MV-4-11 (cell line): ENCODE measurements around the gene QRICH2.
"Not testable (repeated sequence)": the region's sequence is repeated elsewhere in the genome, so short reads cannot be mapped to it uniquely, and the experiment has no call there.

ENCODE experiments used
- DNase-seq: peaks from one replicate; lab custom pipeline; 2025; lab: John Stamatoyannopoulos, UW

The QRICH2 gene

DNA sequence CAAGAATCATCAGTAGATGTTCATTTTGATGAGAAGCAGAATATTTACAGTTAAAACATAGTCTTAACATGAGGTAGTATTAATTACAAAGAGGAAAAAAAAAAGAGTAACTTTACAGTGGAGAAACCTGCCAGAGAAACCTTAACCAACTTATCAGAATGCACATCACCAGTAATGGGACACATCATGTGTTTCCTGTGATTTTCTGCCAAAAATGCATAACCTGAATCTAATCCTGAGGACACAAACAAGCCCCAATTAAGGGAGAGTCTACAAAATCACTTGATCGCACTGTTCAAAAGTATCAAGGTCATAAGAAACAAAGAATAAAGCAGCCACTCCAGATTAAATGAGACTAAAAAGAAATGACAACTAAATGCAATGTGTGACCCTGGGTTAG is 18.2 kb upstream of the QRICH2 start:
- no peak for DNase-seq

DNA sequence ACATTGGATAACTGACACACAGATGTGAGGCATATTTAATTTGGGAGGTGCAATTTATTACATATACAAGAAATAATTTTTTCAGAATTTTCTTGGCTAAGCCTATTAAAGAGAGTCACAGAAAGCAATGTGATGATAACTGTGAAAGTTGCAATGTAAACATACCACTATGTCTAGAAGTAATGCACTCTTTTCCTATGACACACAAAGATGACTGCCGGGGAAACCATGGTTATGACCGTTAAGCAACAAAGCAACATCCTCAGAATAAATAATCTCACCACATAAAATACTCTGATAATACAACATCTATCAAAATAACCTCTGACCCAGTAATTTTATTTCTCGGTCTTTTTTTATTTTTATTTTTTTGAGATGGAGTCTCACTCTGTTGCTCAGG is 10.5 kb upstream of the QRICH2 start:
- DNase-seq: no peak

DNA sequence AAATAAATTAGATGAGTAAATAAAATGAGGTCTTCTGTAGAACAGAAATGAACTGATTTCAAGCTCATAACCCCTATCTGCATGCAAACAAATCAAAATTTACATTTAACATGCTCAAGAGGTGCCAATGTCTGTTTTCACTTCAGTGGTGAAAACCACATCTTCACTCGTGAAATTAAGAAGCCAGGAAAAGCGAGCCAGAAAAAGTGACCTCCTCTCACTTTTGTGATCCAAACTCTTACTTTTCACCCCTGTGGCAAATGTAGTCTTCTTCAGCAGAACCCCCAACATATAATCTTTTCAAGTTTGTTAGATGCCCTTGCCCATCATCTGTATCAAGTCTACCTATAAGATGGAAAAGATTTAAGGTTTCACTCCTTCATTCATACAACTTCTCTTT is 9.5 kb upstream of the QRICH2 start:
- DNase-seq: no peak

DNA sequence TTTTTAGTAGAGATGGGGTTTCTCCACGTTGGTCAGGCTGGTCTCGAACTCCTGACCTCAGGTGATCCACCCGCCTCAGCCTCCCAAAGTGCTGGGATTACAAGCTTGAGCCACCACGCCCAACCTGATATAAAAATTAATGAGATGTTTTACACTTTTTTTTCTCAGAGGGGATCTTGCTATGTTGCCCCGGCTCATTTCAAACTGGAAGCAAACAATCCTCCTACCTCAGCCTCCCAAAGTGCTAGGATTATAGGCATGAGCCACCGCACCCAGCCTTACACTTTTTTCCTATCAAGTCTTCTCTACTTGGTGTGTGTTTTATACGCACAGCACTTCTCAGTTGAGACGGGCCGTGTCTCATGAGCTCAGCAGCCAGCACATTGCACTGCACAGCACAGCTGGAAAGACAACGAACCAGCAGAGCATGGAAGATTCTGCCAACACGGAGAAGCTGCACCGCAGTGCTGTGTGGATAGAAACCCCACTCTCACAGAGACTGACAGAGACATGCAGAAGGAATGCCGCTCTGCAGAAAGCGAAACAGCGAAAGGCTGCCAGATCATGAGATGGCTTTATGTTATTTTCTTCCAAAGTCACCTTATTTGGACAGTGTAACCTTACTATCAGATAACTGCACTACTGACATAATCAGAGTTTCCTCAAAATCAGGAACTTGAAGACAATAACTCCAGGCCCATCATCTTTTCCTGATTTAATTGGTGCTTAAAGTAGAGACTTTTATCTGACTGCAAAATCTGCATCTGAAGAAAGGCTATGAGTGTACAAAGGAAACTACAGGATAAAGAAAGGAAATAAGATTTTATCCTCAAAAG is 6.5 kb upstream of the QRICH2 start:
- no peak for DNase-seq

DNA sequence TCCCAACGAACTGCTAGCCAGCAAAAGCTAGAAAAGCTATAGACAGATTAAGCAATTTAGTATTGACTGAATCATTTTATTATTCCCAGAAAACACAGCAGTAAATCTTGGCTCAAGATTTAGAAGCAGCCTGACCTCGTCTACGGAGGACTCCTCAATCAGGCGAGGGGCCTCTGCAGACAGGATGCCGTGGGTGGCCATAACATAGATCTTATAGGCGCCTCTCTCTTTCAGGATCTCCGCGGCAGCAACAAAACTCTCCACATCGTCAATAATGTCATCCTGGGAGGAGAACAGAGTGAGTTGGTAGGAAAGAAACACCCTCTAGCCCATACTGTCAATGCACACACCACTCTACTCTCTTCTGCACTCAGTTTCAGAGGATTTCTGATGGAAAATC is 4.7 kb upstream of the QRICH2 start:
- no peak for DNase-seq

DNA sequence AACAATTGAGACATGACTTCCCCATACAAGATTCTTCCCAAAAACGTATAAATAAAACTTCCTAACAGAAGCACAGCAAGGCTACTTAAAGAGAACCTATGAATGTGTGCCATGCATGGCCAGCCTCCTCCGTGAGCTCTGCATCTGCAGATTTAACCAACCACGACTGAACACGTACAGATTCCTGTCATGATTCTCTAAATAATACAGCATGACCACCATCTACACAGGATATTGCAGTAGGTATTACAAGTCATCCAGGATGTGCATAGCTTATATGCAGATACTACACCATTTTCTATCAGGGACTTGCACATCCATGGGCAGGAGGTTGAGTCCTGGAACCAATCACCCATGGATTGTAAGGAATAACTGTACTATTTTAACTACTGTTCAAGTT is 1.4 kb upstream of the QRICH2 start:
- no peak for DNase-seq

DNA sequence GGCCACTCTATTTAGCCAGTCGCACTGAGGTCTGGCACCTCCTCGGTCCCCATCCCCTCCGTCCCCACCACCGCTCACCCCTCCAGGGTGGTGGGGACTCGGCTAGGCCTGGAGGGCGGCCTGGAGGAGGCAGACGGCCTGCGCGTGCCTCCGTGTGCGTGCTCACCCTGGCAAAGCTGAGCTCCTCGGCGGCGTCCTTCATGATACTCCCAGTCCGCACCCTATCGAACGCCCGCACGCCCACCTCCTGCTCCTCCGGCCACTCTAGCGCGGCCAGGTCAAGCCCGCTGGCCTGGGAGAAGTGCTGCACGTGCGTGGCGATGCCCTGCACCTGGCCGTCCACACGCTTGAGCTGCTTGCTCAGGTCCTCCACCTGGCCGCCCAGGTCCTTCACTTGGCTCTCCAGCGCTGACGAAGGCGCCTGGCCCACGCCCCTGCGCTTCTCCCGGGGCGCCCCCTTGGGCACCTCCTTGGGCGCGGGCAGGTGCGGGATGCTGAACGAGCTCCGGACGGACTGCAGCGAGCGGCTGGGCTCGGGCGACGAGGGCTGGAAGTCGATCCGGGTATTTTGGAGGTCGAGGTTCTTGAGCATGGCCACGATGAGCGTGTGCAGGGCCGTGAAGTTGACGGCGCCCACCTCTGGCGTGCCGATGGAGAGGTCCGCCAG is 644 bp downstream of the QRICH2 start:
- no peak for DNase-seq

DNA sequence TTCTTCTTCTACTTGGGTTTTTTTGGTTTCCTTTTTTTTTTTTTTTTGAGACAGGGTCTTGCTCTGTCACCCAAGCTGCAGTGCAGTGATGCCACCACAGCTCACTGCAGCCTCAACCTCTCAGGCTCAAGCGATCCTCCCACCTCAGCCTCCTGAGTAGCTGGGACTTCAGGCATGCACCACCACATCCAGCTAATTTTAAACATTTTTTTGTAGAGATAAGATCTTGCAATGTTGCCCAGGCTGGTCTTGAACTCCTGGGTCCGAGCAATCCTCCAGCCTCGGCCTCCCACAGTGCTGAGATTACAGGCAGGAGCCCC is 3.0 kb downstream of the QRICH2 start:
- DNase-seq: not testable (repeated sequence)

DNA sequence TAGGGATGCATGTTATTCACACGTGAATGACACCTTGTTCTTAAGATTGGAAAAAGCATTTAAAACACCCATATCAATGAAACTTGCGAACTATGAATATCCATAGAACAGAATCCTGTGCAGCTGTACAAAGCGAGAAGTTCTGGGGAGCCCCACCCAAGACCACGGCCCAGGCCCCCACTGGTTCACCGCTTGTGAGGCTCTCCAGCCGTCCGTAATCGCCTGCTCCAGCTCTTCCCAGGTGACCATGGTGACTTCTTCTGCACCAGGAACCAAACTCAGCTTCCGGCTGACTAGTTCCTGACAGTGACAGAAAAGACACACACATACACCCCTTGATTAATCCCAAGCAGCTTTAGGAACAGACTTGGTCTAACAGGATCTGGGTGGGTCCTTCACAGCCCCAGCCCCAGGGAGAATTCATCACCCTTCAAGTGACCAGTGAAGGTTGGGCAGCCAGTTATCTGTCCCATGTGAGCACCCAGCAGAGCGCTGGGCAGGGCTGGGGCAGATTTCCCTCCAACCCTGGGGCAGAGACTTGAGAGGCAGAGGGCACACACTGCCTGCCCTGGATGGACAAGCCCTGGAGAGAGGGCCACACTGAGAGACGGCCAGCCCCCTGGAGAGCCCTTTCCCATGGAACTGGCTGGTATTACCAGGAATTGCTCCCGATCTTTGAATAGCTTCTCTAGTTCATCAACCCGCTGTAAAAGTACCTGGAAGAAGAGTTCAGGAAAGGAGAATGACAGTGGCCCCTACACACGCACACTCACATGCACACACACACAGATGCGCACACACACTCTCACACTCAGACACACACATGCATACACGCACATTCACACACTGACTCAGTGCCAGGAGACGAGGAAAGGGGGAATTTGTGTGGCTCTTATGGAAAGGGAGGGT is 3.6 kb downstream of the QRICH2 start:
- DNase-seq: no peak

DNA sequence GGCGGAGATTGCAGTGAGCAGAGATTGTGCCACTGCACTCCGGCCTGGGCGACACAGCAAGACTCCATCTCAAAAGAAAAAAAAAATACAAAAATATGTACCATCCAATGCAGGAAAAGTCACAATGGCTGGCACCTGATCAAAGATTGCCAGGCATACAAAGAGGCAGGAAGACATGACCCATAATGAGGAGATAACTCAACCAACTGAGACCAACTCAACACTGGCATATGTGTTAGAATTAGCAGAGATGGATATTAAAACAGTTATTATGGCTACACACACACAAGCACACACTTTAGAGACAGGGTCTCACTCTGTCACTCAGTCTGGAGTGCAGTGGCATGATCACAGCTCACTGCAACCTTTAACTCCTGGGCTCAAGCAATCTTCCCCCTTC is 10.6 kb downstream of the QRICH2 start:
- no peak for DNase-seq

DNA sequence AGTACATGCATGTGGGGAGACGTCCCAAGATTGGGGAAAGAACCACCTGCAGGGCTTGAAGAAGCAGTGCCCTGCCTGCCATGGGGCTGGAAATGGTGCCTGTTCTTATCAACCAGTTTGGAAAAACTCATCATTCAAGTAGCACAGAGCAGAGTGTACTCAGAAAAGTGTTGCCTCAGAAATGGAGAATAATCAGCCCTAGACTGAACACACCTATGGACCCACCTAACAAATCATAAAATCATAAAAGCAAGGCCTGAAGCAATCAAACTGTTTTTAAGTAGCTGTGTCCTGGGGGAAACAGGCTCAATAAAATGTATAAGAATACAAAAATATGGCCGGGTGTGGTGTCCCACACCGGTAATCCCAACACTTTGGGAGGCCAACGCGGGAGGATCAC is 11.2 kb downstream of the QRICH2 start:
- no peak for DNase-seq

DNA sequence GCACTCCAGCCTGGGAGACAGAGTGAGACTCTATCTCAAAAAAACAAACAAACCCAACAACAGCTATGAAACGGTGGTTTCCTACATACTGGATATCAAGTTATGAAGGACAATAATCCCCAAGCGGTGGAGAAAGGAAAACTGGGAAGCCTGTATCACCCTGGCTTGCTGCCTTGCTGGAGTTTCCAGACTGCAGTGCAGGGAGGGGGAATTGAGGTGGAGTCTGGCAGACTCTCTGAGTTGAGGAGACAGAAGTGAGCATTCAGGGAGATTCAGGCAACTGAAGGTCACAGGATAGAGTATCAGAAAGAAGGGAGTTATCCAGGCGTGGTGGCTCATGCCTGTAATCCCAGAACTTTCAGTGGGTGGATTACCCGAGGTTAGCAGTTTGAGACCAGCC is 11.9 kb downstream of the QRICH2 start:
- DNase-seq: no peak

DNA sequence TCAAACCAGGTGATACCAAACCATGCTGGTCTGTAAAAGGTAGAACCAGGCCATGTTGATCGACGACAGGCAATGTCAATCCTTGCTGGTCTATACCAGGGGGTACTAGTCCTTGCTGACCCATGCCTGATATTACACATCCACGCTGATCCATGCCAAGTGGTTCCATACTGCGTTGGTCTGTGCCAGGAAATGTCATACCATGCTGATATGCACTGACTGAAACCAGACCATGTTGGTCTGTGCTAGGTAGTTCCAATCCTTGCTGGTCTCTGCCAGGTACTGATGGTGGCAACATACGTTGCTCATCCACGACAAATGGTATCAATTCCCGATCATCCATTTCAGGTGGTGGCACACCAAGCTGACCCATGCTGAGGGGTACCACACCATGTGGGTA is 15.0 kb downstream of the QRICH2 start:
- DNase-seq: no peak

DNA sequence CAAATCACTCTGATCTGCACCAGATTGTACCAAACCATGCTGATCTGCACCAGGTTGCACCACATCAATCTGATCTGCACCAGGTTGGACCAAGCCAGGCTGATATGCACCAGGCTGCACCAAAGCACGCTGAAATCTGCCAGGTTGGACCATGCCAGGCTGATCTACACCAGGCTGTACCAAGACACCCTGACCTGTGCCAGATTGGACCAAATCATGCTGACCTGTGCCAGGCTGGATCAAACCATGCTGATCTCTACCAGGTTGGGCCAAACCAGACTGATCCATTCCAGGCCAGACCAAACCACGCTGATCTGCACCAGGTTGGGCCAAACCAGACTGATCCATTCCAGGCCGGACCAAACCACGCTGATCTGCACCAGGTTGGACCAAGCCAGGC is 15.5 kb downstream of the QRICH2 start:
- DNase-seq: no peak

DNA sequence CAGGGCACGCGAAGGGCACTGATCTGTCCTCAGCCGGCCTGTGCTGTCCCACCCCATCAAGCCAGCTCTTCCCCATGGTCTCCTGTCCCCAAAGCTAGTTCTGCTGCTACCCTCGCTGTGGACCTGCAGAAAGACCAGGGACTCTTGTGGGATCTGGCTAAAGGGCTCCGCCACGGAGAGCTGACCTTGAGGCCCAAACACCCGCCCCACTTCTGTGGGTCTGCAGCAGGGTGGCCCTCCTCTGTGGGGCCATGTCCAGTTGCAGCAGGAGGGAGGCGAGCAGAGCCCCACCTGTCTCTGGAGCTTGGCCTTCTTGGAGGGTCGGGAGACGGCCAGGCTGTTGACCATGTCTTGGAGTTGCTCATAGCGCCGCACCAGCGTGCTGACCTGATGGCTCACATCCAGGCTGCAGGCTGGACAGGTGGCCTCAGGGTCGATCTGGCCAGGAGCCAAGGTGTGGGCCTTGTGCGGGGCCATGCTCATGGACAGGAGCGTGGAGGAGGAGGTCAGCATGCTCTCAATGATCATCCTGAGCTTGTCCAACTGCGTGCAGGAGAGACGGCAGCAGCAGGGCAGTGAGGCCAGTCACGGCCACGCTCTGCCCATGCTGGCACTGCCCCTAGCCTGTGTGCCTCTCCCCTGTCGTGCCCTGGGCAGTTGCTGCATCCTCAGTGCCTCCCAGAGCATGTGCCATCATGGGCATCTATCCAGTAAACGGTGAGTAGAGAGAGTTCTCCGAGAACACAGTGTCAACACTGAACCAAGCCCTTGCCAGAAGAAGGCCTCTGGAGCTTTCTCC is 26.3 kb downstream of the QRICH2 start:
- no peak for DNase-seq

DNA sequence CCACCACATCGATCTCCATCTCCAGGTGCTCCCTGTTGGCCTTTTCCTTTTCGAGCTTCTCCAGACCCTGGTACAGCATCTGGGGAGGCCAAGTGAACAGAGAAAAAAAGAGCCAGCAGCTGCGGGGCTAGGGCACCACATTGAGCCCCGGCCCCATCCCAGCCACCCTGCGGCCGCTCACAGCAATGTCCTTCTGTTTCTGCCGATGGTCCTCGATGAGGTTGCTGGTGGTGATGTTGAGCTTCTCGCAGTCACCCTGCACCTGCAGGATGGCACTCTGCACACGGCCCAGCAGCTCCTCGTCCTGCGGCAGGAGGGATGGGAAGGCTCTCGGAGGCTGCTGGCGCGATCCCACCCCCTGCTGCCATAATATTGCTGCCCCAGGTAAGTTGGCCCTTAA is 27.4 kb downstream of the QRICH2 start:
- no peak for DNase-seq

DNA sequence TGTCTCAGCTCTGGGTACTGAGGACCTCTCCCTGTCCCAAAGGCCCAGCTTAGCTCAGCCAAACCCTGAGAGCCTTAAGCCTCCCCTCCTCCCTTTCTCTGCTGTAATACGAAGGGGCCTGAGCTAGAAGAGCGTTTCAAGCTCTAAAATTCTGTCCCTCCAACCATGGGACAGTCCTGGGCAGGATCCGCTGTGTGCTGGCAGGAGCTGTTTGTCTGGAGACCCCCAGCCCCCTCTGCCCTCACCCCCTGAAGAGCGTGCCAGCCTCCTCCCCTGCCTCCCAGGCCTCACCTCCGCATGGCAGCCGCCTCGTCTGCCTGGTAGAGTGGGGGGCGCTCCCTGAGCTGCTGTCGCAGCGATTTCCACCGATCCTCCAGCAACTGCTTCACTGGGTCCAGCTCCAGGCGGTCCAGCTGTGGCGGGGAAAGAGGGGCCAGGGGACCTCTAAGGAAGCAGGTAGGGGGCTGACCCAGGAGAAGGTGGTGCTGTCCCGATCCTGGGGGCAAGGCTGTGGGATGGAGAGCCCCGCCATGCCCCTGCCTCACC is 28.3 kb downstream of the QRICH2 start:
- DNase-seq: no peak

DNA sequence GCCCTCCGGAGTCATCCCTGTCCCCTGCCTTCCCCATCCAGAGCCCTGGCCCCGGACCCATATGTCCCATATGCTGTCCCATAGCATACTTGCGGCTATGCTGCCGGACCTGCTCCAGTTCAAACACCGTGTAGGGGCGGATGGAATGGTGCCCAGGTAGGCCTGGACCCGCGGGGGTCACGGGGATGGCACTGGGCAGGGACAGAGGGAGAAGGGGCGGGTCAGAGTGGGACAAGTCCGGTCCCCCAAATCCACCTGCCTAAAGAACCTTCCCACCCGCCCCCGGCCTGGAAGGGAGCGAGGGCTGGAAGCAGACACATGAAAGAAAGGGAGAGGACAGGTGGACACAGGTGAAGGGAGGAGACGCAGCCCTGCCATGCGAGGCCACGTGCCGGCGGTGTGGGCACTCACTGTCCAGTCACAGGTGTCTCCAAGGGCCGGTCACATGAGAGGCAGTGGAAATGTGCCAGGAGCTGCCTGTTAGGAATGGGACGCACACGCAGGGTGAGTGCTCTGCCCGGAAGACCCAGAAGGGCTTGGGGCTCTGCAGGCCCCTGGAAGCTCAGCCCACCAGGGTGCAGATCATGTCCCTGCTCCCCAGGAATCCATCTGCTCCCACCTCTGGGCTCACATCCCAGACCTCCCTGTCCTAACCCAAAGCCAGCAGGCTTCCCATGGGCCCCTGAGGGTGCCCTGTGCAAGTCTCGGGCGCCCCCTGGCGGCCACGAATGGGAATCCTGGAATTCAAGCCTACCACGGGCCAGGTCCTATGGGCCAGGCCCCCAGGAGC is 28.9 kb downstream of the QRICH2 start:
- DNase-seq: peak; percentile 55

DNA sequence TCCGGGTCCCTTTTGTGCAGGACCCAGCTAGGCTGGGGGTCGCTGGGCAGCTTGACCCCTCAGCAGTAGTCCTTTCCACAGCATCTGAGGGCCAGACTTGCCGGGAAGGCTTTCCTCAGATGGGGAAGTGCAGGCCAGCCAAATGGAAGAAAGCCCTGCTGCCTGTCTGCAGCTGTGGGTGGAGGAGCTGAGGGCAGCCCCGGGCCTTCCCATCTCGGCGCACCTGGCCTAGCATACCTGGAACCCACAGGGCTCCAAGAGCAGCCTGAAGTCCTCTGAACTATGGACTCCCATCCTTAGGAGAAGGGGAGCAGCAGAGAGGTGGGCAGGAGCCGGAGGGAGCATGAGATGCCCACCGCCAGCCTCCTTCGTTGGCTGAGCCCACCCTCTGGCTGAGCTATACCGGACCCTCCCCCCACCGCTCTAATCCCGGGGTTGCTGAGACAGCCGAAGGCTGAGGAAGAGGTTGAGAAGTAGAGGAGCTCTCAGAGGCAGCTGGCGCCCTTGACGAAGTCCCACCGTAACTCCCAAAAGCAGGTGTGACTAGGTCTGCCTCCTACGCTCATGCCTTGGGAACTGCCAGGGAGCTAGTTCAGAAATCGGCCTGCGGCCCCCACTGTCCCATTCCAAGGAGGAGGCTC is 29.7 kb downstream of the QRICH2 start:
- no peak for DNase-seq
